Panc1 (cell line): Measurements from ENCODE around the gene KIF18B. TPM values are rescaled to one million over a fixed set of nuclear protein-coding genes. Genes with fewer than 3 reads are reported as not detected.

Source experiments
- ATAC-seq: fragments of 200-7000 bp; cut with Tn5 transposase; 2 replicates; pipeline ENCODE4 v1.9.1; 2020; ENCODE audit warnings: mild to moderate bottlenecking, moderate library complexity
- BruUV-seq: library from RNA; stranded (reverse); fragments of 400-500 nt; replicated peaks from 2 replicates; lab custom pipeline; 2021; lab: Mats Ljungman, UMichigan
- CTCF ChIA-PET: fragments of 300-600 bp; sonication (Branson Sonifier 250); formaldehyde crosslinking; loops from one replicate; lab custom pipeline; 2022; ENCODE audit warnings: antibody characterized with exemption; lab: Charles Lee
- POLR2A ChIA-PET: fragments of 300-600 bp; sonication (Branson Sonifier 250); formaldehyde crosslinking; loops from one replicate; lab custom pipeline; 2022; ENCODE audit warnings: antibody characterized with exemption; lab: Charles Lee
- DNase-seq: peaks from one replicate; pipeline ENCODE4 v3.0.0-alpha.2; 2010; ENCODE audit warnings: low read depth, low spot score
- H3K27ac ChIP-seq: 2 replicates; pipeline ENCODE4 v1.5.1; 2011; ENCODE audit warnings: mild to moderate bottlenecking, low read length, inconsistent platforms
- H3K27me3 ChIP-seq: fragments of 200-500 bp; sonication (Bioruptor generic); 2 replicates; pipeline ENCODE4 v1.6.0; 2014; ENCODE audit warnings: low read length, inconsistent platforms; ENCODE audit not compliant: control insufficient read depth, insufficient read depth
- H3K36me3 ChIP-seq: fragments of 200-500 bp; sonication (Bioruptor generic); 2 replicates; pipeline ENCODE4 v1.5.1; 2014; ENCODE audit warnings: inconsistent platforms, mild to moderate bottlenecking, low read length, moderate library complexity; ENCODE audit not compliant: control insufficient read depth, insufficient read depth
- H3K4me1 ChIP-seq: 2 replicates; pipeline ENCODE4 v1.5.1; 2011; ENCODE audit warnings: inconsistent platforms, mild to moderate bottlenecking, low read length, moderate library complexity; ENCODE audit not compliant: control insufficient read depth, insufficient read depth
- H3K4me3 ChIP-seq, 2 experiments: 2 replicates each; pipeline ENCODE4 v1.5.1; 2011 to 2012; ENCODE audit warnings: low read depth in 2 of 2, low read length in 2 of 2, mild to moderate bottlenecking in 2 of 2, inconsistent platforms in 1 of 2, moderate library complexity in 1 of 2
- H3K9me3 ChIP-seq: fragments of 200-500 bp; sonication (Bioruptor generic); 2 replicates; pipeline ENCODE4 v1.5.1; 2014; ENCODE audit warnings: low read depth, mild to moderate bottlenecking, inconsistent platforms, low read length, moderate library complexity; ENCODE audit not compliant: control insufficient read depth, insufficient read depth
- POLR2AphosphoS5 ChIP-seq: IDR thresholded peaks from 2 replicates; pipeline ENCODE4 v1.6.1; 2012; ENCODE audit warnings: mild to moderate bottlenecking, low read depth, low read length, moderate library complexity
- REST ChIP-seq, 2 experiments: IDR thresholded peaks; 2 replicates each; pipeline ENCODE4 v1.6.1; 2011 to 2012; ENCODE audit warnings: low read depth in 2 of 2, control low read depth in 1 of 2, low read length in 1 of 2, mild to moderate bottlenecking in 1 of 2, moderate library complexity in 1 of 2; ENCODE audit not compliant: insufficient read depth in 1 of 2
- SIN3A ChIP-seq: IDR thresholded peaks from 2 replicates; pipeline ENCODE4 v1.6.1; 2012; ENCODE audit warnings: low read depth, mild to moderate bottlenecking, low read length, moderate library complexity, borderline replicate concordance; ENCODE audit not compliant: insufficient read depth
- TCF7L2 ChIP-seq: IDR thresholded peaks from 2 replicates; pipeline ENCODE4 v1.6.1; 2011; ENCODE audit warnings: mild to moderate bottlenecking, low read depth, low read length, inconsistent platforms
- in situ Hi-C: cut with HindIII; loops from 2 replicates; pipeline ENCODE4 v1.10.0; 2016; ENCODE audit warnings: low sequenced_read_pairs, low pct_unique_long_range_greater_than_20kb
- intact Hi-C: fragments of 100-400 bp; cut with micrococcal nuclease; formaldehyde crosslinking; loops from one replicate; pipeline ENCODE4 v1.10.0; 2022; ENCODE audit not compliant: unreplicated experiment
- total RNA-seq: library from RNA; stranded (reverse); gene quantifications from one replicate; pipeline ENCODE4 v1.2.1, GENCODE V29; 2021; ENCODE audit not compliant: unreplicated experiment
- TF ChIP-seq, protein P1 (sequence below): fragments of 450-650 bp; IDR thresholded peaks from 2 replicates; pipeline ENCODE4 v1.5.1; 2017; ENCODE audit warnings: mild to moderate bottlenecking

The KIF18B gene
- total RNA-seq, 1 experiment from 2014 or later = 31.3 TPM

DNA sequence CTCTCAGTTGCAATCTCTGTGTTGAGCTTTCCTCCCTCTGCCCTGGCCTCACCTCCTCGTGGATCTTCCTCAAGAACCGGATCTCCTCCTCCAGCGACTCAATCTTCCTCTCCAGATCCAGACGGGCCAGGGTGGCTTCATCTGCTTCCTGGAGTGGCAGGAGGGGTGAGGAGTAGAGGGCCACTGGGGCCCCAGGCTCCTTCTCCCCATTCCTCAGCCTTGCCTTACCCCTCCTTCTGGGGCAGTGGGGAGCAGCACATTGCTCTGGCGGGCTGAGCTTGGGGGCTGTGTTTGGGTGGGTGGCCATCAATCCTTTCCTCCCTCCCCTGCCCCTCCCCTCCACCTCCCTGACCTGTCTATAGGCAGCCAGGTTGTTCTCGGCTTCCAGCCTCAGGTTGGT lies 33.9 kb downstream of the KIF18B start:
- Histone ChIP-seq H3K27ac (no peak overlapping the region), H3K36me3 (no peaks in the 10 kb centered on the region), H3K27me3 (no peaks in the 10 kb centered on the region), H3K4me3 (no peak overlapping the region), H3K4me1 (no peaks in the 10 kb centered on the region), H3K9me3 (no peaks in the 10 kb centered on the region)
- TF ChIP-seq, protein P1, sequence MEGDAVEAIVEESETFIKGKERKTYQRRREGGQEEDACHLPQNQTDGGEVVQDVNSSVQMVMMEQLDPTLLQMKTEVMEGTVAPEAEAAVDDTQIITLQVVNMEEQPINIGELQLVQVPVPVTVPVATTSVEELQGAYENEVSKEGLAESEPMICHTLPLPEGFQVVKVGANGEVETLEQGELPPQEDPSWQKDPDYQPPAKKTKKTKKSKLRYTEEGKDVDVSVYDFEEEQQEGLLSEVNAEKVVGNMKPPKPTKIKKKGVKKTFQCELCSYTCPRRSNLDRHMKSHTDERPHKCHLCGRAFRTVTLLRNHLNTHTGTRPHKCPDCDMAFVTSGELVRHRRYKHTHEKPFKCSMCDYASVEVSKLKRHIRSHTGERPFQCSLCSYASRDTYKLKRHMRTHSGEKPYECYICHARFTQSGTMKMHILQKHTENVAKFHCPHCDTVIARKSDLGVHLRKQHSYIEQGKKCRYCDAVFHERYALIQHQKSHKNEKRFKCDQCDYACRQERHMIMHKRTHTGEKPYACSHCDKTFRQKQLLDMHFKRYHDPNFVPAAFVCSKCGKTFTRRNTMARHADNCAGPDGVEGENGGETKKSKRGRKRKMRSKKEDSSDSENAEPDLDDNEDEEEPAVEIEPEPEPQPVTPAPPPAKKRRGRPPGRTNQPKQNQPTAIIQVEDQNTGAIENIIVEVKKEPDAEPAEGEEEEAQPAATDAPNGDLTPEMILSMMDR = no peak
- TF ChIP-seq REST (IDR thresholded peaks at IDR 0.05; ENCODE audit: insufficient read depth in 1 of 2, low read depth in 2 of 2, low read length in 1 of 2) (no peak), TCF7L2 (no peak), SIN3A (no peak), POLR2AphosphoS5 (no peak)
- ChIA-PET POLR2A (no interaction called here), CTCF (no interaction called here)
- DNase-seq (no peak), ATAC-seq (no peak)
- intact Hi-C loops = no loop called here
- BruUV-seq = no TSS peak
- in situ Hi-C loops = no loop called here

DNA sequence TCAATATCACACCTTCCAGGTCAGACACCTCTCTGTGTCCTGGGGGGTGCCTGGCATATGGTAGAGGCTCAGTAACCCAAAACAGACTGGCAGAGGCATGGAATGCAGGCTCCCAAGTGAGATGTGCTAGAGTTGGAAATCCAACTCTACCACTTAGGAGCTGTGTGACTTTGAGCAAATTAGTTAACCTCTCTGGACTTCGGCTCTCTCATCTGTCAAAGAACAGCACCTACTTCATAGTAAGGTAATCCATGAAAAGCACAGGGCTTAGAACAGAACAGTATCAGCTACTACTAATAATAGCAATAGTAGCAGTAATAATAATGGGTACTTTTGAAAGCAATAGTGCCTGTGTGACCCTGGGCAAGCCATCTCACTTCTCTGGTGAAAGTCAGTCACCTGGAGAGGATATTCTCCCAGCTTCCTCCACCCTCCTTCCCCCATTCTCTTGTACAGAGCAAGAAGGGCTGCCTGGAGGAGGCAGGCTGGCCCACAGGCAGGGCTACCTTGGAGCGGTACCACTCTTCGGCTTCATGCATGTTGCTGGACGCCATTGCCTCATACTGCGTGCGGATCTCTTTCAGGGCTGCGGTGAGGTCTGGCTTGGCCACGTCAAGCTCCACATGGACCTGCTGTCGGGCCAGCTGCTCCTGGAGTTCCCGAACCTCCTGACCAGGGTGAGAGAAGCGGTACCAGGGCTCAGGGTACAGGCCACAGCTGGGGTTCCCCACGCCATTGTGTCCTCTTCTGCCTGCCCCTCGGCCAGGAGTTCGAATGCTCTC lies 34.6 kb downstream of the KIF18B start:
- TF ChIP-seq REST (IDR thresholded peaks at IDR 0.05; ENCODE audit: insufficient read depth in 1 of 2, low read depth in 2 of 2, low read length in 1 of 2) (no peak), TCF7L2 (no peak), POLR2AphosphoS5 (no peak), SIN3A (no peak)
- TF ChIP-seq, protein P1 = no peak
- no peak overlapping the region for H3K27ac ChIP-seq
- H3K27me3 ChIP-seq = no peaks in the 10 kb centered on the region
- H3K4me1 ChIP-seq = no peaks in the 10 kb centered on the region
- H3K9me3 ChIP-seq = no peaks in the 10 kb centered on the region
- ChIA-PET CTCF (interaction anchor here (0.6 kb wide), 1 partner anchor 186 kb away, joined by 4 read pairs; no protein-coding TSS in a partner anchor), POLR2A (no interaction called here)
- no TSS peak for BruUV-seq
- intact Hi-C loops = no loop called here
- in situ Hi-C loops = no loop called here
- no peaks in the 10 kb centered on the region for H3K36me3 ChIP-seq
- H3K4me3 ChIP-seq = no peak overlapping the region
- no peak for DNase-seq
- no peak for ATAC-seq
